Airway epithelial cell (primary cell): ENCODE results near the gene LCE1B. TPM values are rescaled to one million over a fixed set of nuclear protein-coding genes. Genes with fewer than 3 reads are reported as not detected.

ENCODE experiments used
- total RNA-seq: library from RNA; depleted of rRNA; stranded (reverse); fragments of >200 nt; gene quantifications from 2 replicates; pipeline ENCODE4 v1.2.3, GENCODE V29; 2015

The LCE1B gene
- not detected in 2 replicates for total RNA-seq

GRCh38 chr1:152811671-152812070 lies at the start of gene LCE1B:
Gene LCE1B (plus strand): TSS chr1:152811971. CDS start chr1:152812447, 476 bp downstream.

GRCh38 chr1:152774875-152775274 lies 36.9 kb upstream of the LCE1B start, which contains the start of gene LCE1F:
Gene LCE1F (plus strand): TSS chr1:152775140. CDS start chr1:152776372, 1,232 bp downstream.

GRCh38 chr1:152786077-152786476 lies 25.7 kb upstream of the LCE1B start, which contains the start of gene LCE1E:
Gene LCE1E (plus strand): TSS chr1:152786257. CDS start chr1:152787300, 1,043 bp downstream.

GRCh38 chr1:152796421-152796820 lies 15.3 kb upstream of the LCE1B start, which contains the start of gene LCE1D:
Gene LCE1D (plus strand): TSS chr1:152796721. CDS start chr1:152797795, 1,074 bp downstream.

GRCh38 chr1:152806576-152806975 lies 5.2 kb upstream of the LCE1B start, which contains the start of gene LCE1C:
Gene LCE1C (minus strand): TSS chr1:152806651. CDS start chr1:152805478, 1,173 bp downstream.

GRCh38 chr1:152827173-152827572 lies 15.4 kb downstream of the LCE1B start, which contains the start of gene LCE1A:
Gene LCE1A (plus strand): TSS chr1:152827473. CDS start chr1:152827473, 0 bp downstream.

GRCh38 chr1:152842556-152842955 lies 30.8 kb downstream of the LCE1B start, which contains the start of gene LCE6A:
Gene LCE6A (plus strand): TSS chr1:152842856. CDS start chr1:152843521, 665 bp downstream.

GRCh38 chr1:152859696-152860095 lies 47.9 kb downstream of the LCE1B start, which contains the start of gene LCE7A:
Gene LCE7A (plus strand): TSS chr1:152859996. CDS start chr1:152860698, 702 bp downstream.

Other genes starting within 250 kb of the LCE1B start
- 0.23 and 0.63 TPM in 2 replicates for gene LCE3E, start 245.2 kb upstream of the LCE1B start, total RNA-seq
- gene LCE3D, start 231.5 kb upstream of the LCE1B start, total RNA-seq: 0.60 TPM in 1 of 2 replicates, not detected in the other
- gene LCE3C, start 211.7 kb upstream of the LCE1B start, total RNA-seq: not detected in 2 replicates
- gene LCE3B, start 198.2 kb upstream of the LCE1B start, total RNA-seq: not detected in 2 replicates
- gene LCE3A, start 188.9 kb upstream of the LCE1B start, total RNA-seq: not detected in 2 replicates
- gene LCE2D, start 148.6 kb upstream of the LCE1B start, total RNA-seq: not detected in 2 replicates
- gene LCE2C, start 136.7 kb upstream of the LCE1B start, total RNA-seq: not detected in 2 replicates
- gene LCE2B, start 125.8 kb upstream of the LCE1B start, total RNA-seq: not detected in 2 replicates
- gene LCE2A, start 113.6 kb upstream of the LCE1B start, total RNA-seq: not detected in 2 replicates
- gene LCE4A, start 103.8 kb upstream of the LCE1B start, total RNA-seq: not detected in 2 replicates
- gene KPRP, start 53.9 kb upstream of the LCE1B start, total RNA-seq: not detected in 2 replicates
- gene LCE1F, start 36.8 kb upstream of the LCE1B start, total RNA-seq: not detected in 2 replicates
- 0.37 TPM in 1 of 2 replicates, not detected in the other for gene LCE1E, start 25.7 kb upstream of the LCE1B start, total RNA-seq
- not detected in 2 replicates for gene LCE1D, start 15.2 kb upstream of the LCE1B start, total RNA-seq
- not detected in 2 replicates for gene LCE1C, start 5.3 kb upstream of the LCE1B start, total RNA-seq
- gene LCE1A, start 15.5 kb downstream of the LCE1B start, total RNA-seq: not detected in 2 replicates
- gene LCE6A, start 30.9 kb downstream of the LCE1B start, total RNA-seq: not detected in 2 replicates
- gene LCE7A, start 48.0 kb downstream of the LCE1B start, total RNA-seq: not detected in 2 replicates
- not detected in 2 replicates for gene SMCP, start 66.4 kb downstream of the LCE1B start, total RNA-seq
- 46.3 and 60.1 TPM in 2 replicates for gene IVL, start 96.6 kb downstream of the LCE1B start, total RNA-seq
- 0.71 TPM in 1 of 2 replicates, not detected in the other for gene SPRR5, start 135.2 kb downstream of the LCE1B start, total RNA-seq
- not detected in 2 replicates for gene SPRR4, start 158.7 kb downstream of the LCE1B start, total RNA-seq
- 83.3 and 172 TPM in 2 replicates for gene SPRR1A, start 172.1 kb downstream of the LCE1B start, total RNA-seq
- 286 and 324 TPM in 2 replicates for gene SPRR3, start 189.8 kb downstream of the LCE1B start, total RNA-seq
- gene SPRR1B, start 219.2 kb downstream of the LCE1B start, total RNA-seq: 1,378 and 2,304 TPM in 2 replicates
- 14.5 and 17.9 TPM in 2 replicates for gene SPRR2D, start 229.1 kb downstream of the LCE1B start, total RNA-seq
- 8.3 and 8.4 TPM in 2 replicates for gene SPRR2A, start 245.5 kb downstream of the LCE1B start, total RNA-seq